Osteocyte (in vitro differentiated cells): ENCODE results near the gene EPS8. TPM values are rescaled to one million over a fixed set of nuclear protein-coding genes. Genes with fewer than 3 reads are reported as not detected.

Experiments used
- DNase-seq: peaks from one replicate; pipeline ENCODE4 v3.0.0; 2021; ENCODE audit warnings: mixed read lengths; ENCODE audit not compliant: unreplicated experiment; ENCODE audit errors: extremely low spot score
- H3K27ac Mint-ChIP-seq: one replicate; pipeline ENCODE4 v1.8.0; 2021; ENCODE audit warnings: mild to moderate bottlenecking, mixed read lengths; ENCODE audit not compliant: unreplicated experiment
- H3K27me3 Mint-ChIP-seq: one replicate; pipeline ENCODE4 v1.8.0; 2021; ENCODE audit warnings: mixed read lengths; ENCODE audit not compliant: unreplicated experiment
- H3K36me3 Mint-ChIP-seq: one replicate; pipeline ENCODE4 v1.8.0; 2021; ENCODE audit warnings: mixed read lengths; ENCODE audit not compliant: unreplicated experiment
- H3K4me1 Mint-ChIP-seq: one replicate; pipeline ENCODE4 v1.8.0; 2021; ENCODE audit warnings: mixed read lengths; ENCODE audit not compliant: unreplicated experiment
- H3K4me3 Mint-ChIP-seq: one replicate; pipeline ENCODE4 v1.8.0; 2021; ENCODE audit warnings: mild to moderate bottlenecking, moderate library complexity, mixed read lengths; ENCODE audit not compliant: unreplicated experiment
- H3K9me3 Mint-ChIP-seq: one replicate; pipeline ENCODE4 v1.8.0; 2021; ENCODE audit warnings: mixed read lengths; ENCODE audit not compliant: unreplicated experiment
- CTCF ChIP-seq: fragments of 200-600 bp; sonication (generic); IDR thresholded peaks from 2 replicates; pipeline ENCODE4 v1.5.0; 2021; ENCODE audit warnings: antibody characterized with exemption, mild to moderate bottlenecking, moderate library complexity
- total RNA-seq: library from RNA; stranded (reverse); gene quantifications from 2 replicates; pipeline ENCODE4 v1.2.1, GENCODE V29; 2021

The EPS8 gene
- total RNA-seq, 1 donor from 2014 or later = 308 TPM

- Mint-ChIP-seq H3K9me3 (no peaks in the 10 kb centered on the region), H3K27ac (peak overlapping the region; percentile 69), H3K4me3 (no peak overlapping the region), H3K36me3 (peaks cover 29% of the 10 kb centered on the region), H3K4me1 (peaks cover 76% of the 10 kb centered on the region), H3K27me3 (no peaks in the 10 kb centered on the region)
- TF ChIP-seq CTCF = no peak
- no peak for DNase-seq
Observed at GRCh38 chr12:15732341-15733061, 56.7 kb downstream of the EPS8 start.

- no peak for DNase-seq
- no peak for TF ChIP-seq CTCF
- Mint-ChIP-seq H3K4me1 (peaks cover 77% of the 10 kb centered on the region), H3K4me3 (no peak overlapping the region), H3K9me3 (no peaks in the 10 kb centered on the region), H3K27me3 (no peaks in the 10 kb centered on the region), H3K27ac (peak overlapping the region; percentile 69), H3K36me3 (peaks cover 29% of the 10 kb centered on the region)
Observed at GRCh38 chr12:15731940-15732339, 57.2 kb downstream of the EPS8 start.

- no peaks in the 10 kb centered on the region for H3K27me3 Mint-ChIP-seq
- H3K4me1 Mint-ChIP-seq = peaks cover 85% of the 10 kb centered on the region
- H3K4me3 Mint-ChIP-seq = no peak overlapping the region
- peak overlapping the region; percentile 89 for H3K27ac Mint-ChIP-seq
- TF ChIP-seq CTCF = no peak
- no peak for DNase-seq
- peaks cover 28% of the 10 kb centered on the region for H3K36me3 Mint-ChIP-seq
- no peaks in the 10 kb centered on the region for H3K9me3 Mint-ChIP-seq
Observed at GRCh38 chr12:15729097-15729496, 60.1 kb downstream of the EPS8 start.

- peak overlapping the region; percentile 3 for H3K4me3 Mint-ChIP-seq
Observed at GRCh38 chr12:15728118-15728598, 61.0 kb downstream of the EPS8 start.

GRCh38 chr12:15726878-15727150 is 62.4 kb downstream of the EPS8 start:
- TF ChIP-seq CTCF = no peak
- Mint-ChIP-seq H3K36me3 (peaks cover 32% of the 10 kb centered on the region), H3K27me3 (no peaks in the 10 kb centered on the region), H3K4me3 (peak overlapping the region; percentile 5), H3K4me1 (peaks cover 85% of the 10 kb centered on the region), H3K27ac (peak overlapping the region; percentile 89), H3K9me3 (no peaks in the 10 kb centered on the region)
- DNase-seq = no peak

More at GRCh38 chr12:15728118-15728598, 61.0 kb downstream of the EPS8 start:
- no peak for DNase-seq
- H3K4me1 Mint-ChIP-seq = peaks cover 85% of the 10 kb centered on the region
- H3K27ac Mint-ChIP-seq = peak overlapping the region; percentile 89
- H3K27me3 Mint-ChIP-seq = no peaks in the 10 kb centered on the region
- H3K9me3 Mint-ChIP-seq = no peaks in the 10 kb centered on the region
- peaks cover 24% of the 10 kb centered on the region for H3K36me3 Mint-ChIP-seq
- no peak for TF ChIP-seq CTCF
